Measurements from ENCODE around the gene MCUB. TPM values are rescaled to one million over a fixed set of nuclear protein-coding genes. Genes with fewer than 3 reads are reported as not detected.
"Not testable (repeated sequence)": the region's sequence is repeated elsewhere in the genome, so short reads cannot be mapped to it uniquely, and the experiment has no call there.

The MCUB gene
- total RNA-seq, 2 donors from 2014 or later = 1.00 to 5.2 TPM

- Mint-ChIP-seq H3K36me3 (ENCODE audit: low read depth) (peaks cover 13% of the 10 kb centered on the region), H3K27ac (no peak overlapping the region), H3K4me1 (no peaks in the 10 kb centered on the region), H3K9me3 (peaks cover 30% of the 10 kb centered on the region), H3K27me3 (ENCODE audit: insufficient read depth) (no peaks in the 10 kb centered on the region), H3K4me3 (no peak overlapping the region)
- Histone ChIP-seq H3K9ac (ENCODE audit: extremely low read depth, low read length, poor library complexity, severe bottlenecking) (no peak overlapping the region), H3K36me3 (ENCODE audit: control insufficient read depth, insufficient read depth, low read length) (no peaks in the 10 kb centered on the region), H3K4me1 (ENCODE audit: control insufficient read depth, insufficient read depth, low read length) (no peaks in the 10 kb centered on the region), H3K27me3 (ENCODE audit: control insufficient read depth, insufficient read depth, low read length, poor library complexity, severe bottlenecking) (no peaks in the 10 kb centered on the region), H3K9me3 (ENCODE audit: control insufficient read depth, low read length) (peaks cover 36% of the 10 kb centered on the region), H3K4me3 (ENCODE audit: low read length) (no peak overlapping the region), H3K27ac (ENCODE audit: low read depth, low read length) (no peak overlapping the region)
- DNase-seq = no peak
- 91% methylated on average over 3 of the region's 3 CpGs for WGBS, 2 experiments (ENCODE audit: insufficient coverage in 1 of 2, insufficient read length in 1 of 2)
- TF ChIP-seq CTCF (conservative IDR thresholded peaks at IDR 0.05) = no peak
Observed at GRCh38 chr4:109675181-109675580, 115.1 kb downstream of the MCUB start.

GRCh38 chr4:109675843-109676242 lies 115.8 kb downstream of the MCUB start:
- Mint-ChIP-seq H3K36me3 (ENCODE audit: low read depth) (peaks cover 18% of the 10 kb centered on the region), H3K9me3 (peaks cover 36% of the 10 kb centered on the region), H3K4me3 (no peak overlapping the region), H3K27ac (no peak overlapping the region), H3K4me1 (no peaks in the 10 kb centered on the region), H3K27me3 (ENCODE audit: insufficient read depth) (peaks cover 3% of the 10 kb centered on the region)
- Histone ChIP-seq H3K4me1 (ENCODE audit: control insufficient read depth, insufficient read depth, low read length) (no peaks in the 10 kb centered on the region), H3K27ac (ENCODE audit: low read depth, low read length) (no peak overlapping the region), H3K9me3 (ENCODE audit: control insufficient read depth, low read length) (peaks cover 42% of the 10 kb centered on the region), H3K36me3 (ENCODE audit: control insufficient read depth, insufficient read depth, low read length) (no peaks in the 10 kb centered on the region), H3K4me3 (ENCODE audit: low read length) (no peak overlapping the region), H3K27me3 (ENCODE audit: control insufficient read depth, insufficient read depth, low read length, poor library complexity, severe bottlenecking) (no peaks in the 10 kb centered on the region), H3K9ac (ENCODE audit: extremely low read depth, low read length, poor library complexity, severe bottlenecking) (no peak overlapping the region)
- DNase-seq = no peak
- WGBS, 2 experiments (ENCODE audit: insufficient coverage in 1 of 2, insufficient read length in 1 of 2) = 72 to 100% methylated on average over 1 of the region's 1 CpG
- no peak for TF ChIP-seq CTCF (conservative IDR thresholded peaks at IDR 0.05)

- TF ChIP-seq CTCF (conservative IDR thresholded peaks at IDR 0.05) = no peak
- no peaks in the 10 kb centered on the region for H3K36me3 ChIP-seq (ENCODE audit: control insufficient read depth, insufficient read depth, low read length)
- H3K4me1 ChIP-seq (ENCODE audit: control insufficient read depth, insufficient read depth, low read length) = no peaks in the 10 kb centered on the region
- no peaks in the 10 kb centered on the region for H3K27me3 ChIP-seq (ENCODE audit: control insufficient read depth, insufficient read depth, low read length, poor library complexity, severe bottlenecking)
- Mint-ChIP-seq H3K36me3 (ENCODE audit: low read depth) (peaks cover 18% of the 10 kb centered on the region), H3K27ac (no peak overlapping the region), H3K9me3 (peaks cover 40% of the 10 kb centered on the region), H3K4me1 (peaks cover under 1% of the 10 kb centered on the region), H3K27me3 (ENCODE audit: insufficient read depth) (peaks cover 8% of the 10 kb centered on the region), H3K4me3 (no peak overlapping the region)
- DNase-seq = no peak
- H3K9me3 ChIP-seq (ENCODE audit: control insufficient read depth, low read length) = peaks cover 32% of the 10 kb centered on the region
- 100% methylated on average over 1 of the region's 1 CpG for WGBS, 2 experiments (ENCODE audit: insufficient coverage in 1 of 2, insufficient read length in 1 of 2)
- H3K4me3 ChIP-seq (ENCODE audit: low read length) = no peak overlapping the region
- H3K27ac ChIP-seq (ENCODE audit: low read depth, low read length) = no peak overlapping the region
- no peak overlapping the region for H3K9ac ChIP-seq (ENCODE audit: extremely low read depth, low read length, poor library complexity, severe bottlenecking)
Observed at GRCh38 chr4:109676886-109677285, 116.8 kb downstream of the MCUB start.

- not testable (repeated sequence) for H3K36me3 ChIP-seq (ENCODE audit: control insufficient read depth, insufficient read depth, low read length); H3K4me1 ChIP-seq (ENCODE audit: control insufficient read depth, insufficient read depth, low read length); DNase-seq; H3K27me3 Mint-ChIP-seq (ENCODE audit: insufficient read depth); H3K27ac ChIP-seq (ENCODE audit: low read depth, low read length); H3K9ac ChIP-seq (ENCODE audit: extremely low read depth, low read length, poor library complexity, severe bottlenecking); H3K4me3 ChIP-seq (ENCODE audit: low read length); H3K27me3 ChIP-seq (ENCODE audit: control insufficient read depth, insufficient read depth, low read length, poor library complexity, severe bottlenecking); H3K4me3 Mint-ChIP-seq; H3K27ac Mint-ChIP-seq
- WGBS, 2 experiments (ENCODE audit: insufficient coverage in 1 of 2, insufficient read length in 1 of 2) = 96 to 97% methylated on average over 15 to 28 of the region's 28 CpGs
- H3K9me3 Mint-ChIP-seq = peaks cover 40% of the 10 kb centered on the region
- peaks cover 18% of the 10 kb centered on the region for H3K36me3 Mint-ChIP-seq (ENCODE audit: low read depth)
- peaks cover 11% of the 10 kb centered on the region for H3K4me1 Mint-ChIP-seq
- H3K9me3 ChIP-seq (ENCODE audit: control insufficient read depth, low read length) = peaks cover 32% of the 10 kb centered on the region
Observed at GRCh38 chr4:109678472-109678871, 118.4 kb downstream of the MCUB start.

GRCh38 chr4:109678925-109679324 lies 118.9 kb downstream of the MCUB start:
- H3K36me3 ChIP-seq (ENCODE audit: control insufficient read depth, insufficient read depth, low read length); H3K4me3 ChIP-seq (ENCODE audit: low read length); DNase-seq; H3K27ac Mint-ChIP-seq; H3K4me1 ChIP-seq (ENCODE audit: control insufficient read depth, insufficient read depth, low read length); H3K27me3 Mint-ChIP-seq (ENCODE audit: insufficient read depth); H3K4me3 Mint-ChIP-seq; H3K9ac ChIP-seq (ENCODE audit: extremely low read depth, low read length, poor library complexity, severe bottlenecking); H3K27ac ChIP-seq (ENCODE audit: low read depth, low read length); H3K27me3 ChIP-seq (ENCODE audit: control insufficient read depth, insufficient read depth, low read length, poor library complexity, severe bottlenecking): not testable (repeated sequence)
- Mint-ChIP-seq H3K4me1 (peaks cover 11% of the 10 kb centered on the region), H3K36me3 (ENCODE audit: low read depth) (peaks cover 18% of the 10 kb centered on the region), H3K9me3 (peaks cover 40% of the 10 kb centered on the region)
- 98 to 99% methylated on average over 10 to 13 of the region's 14 CpGs for WGBS, 2 experiments (ENCODE audit: insufficient coverage in 1 of 2, insufficient read length in 1 of 2)
- H3K9me3 ChIP-seq (ENCODE audit: control insufficient read depth, low read length) = peaks cover 32% of the 10 kb centered on the region

All from endodermal cell (in vitro differentiated cells).